ENCODE measurements around the gene SLC9A1.
A peak's percentile ranks its signal among the peaks of the same experiment; 100 is the strongest.
"Not testable (repeated sequence)": the region's sequence is repeated elsewhere in the genome, so short reads cannot be mapped to it uniquely, and the experiment has no call there.

Gene SLC9A1

GRCh38 chr1:27130798-27131197 is 24.1 kb downstream of the SLC9A1 start:
- no peak for DNase-seq

GRCh38 chr1:27129225-27129624 is 25.7 kb downstream of the SLC9A1 start:
- DNase-seq = no peak

DNA sequence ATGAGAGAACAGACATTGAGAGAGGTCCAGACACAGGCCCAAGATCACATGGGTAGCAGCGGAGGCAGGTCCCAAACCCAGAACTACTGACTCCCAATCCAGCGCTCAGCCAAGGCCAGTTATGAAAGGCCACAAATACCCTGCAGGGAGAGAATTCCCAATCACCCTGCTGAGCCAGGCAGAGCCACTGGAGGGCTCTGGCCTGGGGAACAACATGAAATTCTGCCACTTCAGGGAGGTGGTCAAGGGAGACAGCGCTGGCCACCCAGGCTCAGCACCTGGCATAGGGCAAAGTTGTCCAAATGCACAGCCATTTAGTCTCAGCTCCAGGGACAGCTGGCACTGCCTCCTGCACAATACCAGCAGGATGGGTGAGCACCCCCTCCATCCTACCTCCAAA is 27.5 kb downstream of the SLC9A1 start:
- DNase-seq = no peak

DNA sequence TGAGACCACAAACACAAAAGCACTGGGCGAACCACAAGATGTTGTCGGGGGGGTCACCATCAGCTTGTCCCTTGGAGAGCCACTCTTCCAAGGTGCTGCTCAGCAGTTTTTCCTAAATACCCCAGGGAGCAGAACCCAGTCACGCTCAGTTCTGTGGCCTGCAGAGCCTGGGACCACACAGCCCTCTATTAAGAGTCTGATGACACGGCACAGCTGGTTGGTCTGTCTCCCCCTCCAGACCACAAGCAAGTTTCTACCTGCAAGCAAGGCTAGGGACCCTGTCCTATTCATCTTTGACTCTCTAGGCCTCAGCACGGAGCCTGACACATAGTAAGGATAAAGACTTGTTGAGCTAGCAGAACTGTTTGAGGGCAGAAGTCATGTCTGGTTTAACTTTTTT is 28.5 kb downstream of the SLC9A1 start:
- DNase-seq = no peak

- DNase-seq = not testable (repeated sequence)
Measured at GRCh38 chr1:27125125-27125524, 29.8 kb downstream of the SLC9A1 start.

DNA sequence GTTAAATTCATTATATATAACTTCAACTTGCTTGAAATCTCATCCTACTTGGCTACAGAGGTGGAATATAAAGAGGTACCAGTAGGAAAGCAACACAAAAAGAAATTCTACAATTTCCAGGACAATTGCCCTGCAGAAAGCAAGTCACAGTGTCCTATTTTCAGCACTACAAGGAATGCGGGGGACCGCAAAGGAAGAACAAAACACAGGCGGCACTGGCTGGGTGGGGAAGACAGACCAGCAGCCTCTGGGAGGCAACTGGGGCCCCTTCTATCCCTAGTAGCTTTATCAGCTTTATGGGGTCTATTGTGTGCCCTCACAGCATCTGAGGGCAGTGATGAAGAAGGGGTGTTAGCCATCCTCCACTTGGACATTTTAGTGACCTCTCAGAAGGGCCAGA is 30.5 kb downstream of the SLC9A1 start:
- DNase-seq = no peak

GRCh38 chr1:27122652-27123051 is 32.3 kb downstream of the SLC9A1 start:
- peak; percentile 24 for DNase-seq

DNA sequence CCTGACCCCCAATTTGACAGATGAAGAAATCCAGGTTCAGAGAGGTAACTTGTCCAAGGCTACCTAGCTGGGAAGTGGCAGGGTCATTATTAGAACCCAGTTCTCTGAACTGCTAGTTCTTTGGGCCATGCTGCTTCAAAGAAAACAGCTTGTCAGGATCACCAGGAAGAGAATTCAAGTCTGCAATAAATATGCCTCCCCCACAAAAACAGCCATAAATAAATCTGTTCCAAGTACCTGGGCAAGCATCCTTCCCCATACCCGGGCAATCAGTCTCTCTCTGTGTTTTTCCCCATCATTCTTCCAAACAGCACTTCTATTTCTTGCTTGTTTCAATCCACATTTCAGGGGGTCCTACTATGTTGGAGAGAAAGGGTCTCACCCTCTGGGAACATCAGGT is 34.1 kb downstream of the SLC9A1 start:
- no peak for DNase-seq

- no peak for DNase-seq
Measured at GRCh38 chr1:27118440-27118689, 36.6 kb downstream of the SLC9A1 start.

DNA sequence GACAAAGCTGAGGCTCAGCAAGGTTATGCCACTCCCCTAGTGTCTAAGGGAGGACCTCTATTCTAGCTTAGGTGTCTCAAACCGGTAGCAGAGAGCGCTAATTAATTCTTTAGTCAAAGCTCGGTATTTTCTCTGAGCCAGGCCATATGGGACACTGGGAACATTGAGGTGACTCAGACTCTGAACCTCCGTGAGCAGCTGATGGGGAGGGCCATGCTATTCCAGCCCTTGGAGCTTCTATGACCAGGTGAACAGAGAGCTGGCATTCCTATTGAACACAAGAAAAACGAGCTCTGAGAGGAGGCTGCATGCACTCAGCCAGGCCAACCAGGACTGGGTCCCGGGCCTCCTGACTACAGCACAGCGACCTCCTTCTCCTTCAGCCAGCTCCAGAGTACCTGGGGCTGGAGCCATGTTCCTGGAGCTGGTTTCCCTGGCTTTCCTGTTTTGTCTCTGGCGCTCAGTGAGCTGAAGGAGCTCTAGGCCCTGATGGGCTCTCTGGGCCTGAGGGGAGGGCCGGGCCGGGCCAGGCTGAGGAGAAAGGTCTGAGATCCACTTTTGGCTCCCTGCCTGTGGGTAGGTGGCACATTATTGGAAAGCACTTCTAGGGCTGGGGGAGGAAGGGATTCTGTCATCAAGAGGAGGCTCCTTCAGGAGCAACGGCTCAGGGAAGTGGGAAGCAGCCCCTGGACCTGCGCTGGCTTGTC is 37.0 kb downstream of the SLC9A1 start:
- no peak for DNase-seq

- no peak for DNase-seq
Measured at GRCh38 chr1:27116697-27117096, 38.2 kb downstream of the SLC9A1 start.

DNA sequence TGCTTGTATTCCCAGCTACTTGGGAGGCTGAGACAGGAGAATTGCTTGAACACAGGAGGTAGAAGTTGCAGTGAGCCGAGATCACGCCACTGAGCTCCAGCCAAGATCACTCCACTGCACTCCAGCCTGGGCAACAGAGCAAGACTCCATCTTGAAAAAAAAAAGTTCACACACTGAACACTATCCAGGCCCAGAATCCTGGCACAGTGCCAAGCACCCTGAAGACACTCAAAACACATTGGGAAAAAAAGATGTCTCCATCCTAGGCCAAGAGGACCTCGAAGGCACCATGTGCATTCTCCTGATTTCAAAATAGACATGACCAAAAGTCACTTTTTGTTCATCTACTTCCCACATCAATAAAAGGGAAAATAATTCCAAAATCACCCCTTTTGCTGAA is 38.7 kb downstream of the SLC9A1 start:
- no peak for DNase-seq

DNA sequence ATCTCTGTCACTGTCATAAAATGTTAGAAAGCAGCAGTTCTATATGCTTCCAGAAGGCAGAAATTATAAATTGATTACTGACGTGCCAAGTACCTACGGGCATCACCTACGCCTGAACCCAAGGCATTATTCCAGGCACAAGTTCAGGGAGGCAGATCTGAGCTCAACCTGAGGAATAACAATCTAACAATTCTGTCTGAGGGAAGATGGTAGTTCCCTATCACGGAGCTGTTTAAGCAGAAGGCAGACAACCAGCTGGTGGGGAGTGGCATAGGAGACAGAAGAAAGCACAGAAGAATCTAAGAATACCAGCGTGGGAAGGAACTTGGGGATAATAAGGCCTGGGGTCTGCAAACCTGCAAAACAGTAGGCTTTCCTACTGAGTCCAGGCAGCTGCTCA is 40.4 kb downstream of the SLC9A1 start:
- no peak for DNase-seq

DNA sequence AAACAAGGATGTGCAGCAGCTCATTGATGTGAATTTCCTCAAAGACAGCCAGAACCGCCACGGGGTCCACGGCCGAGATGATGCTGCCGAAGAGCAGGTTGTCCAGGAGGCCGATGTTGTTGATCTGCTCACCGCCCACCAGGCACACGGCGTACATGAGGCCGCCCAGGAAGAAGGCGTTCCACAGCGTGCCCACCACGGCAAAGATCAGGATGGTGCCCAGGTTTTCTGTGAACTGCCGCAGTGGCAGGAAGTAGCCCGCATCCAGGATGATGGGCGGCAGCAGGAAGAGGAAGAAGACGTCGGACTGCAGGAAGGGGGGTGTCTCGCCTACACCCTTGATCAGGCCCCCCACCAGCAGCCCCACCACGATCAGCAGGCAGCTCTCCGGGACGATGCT is 41.1 kb downstream of the SLC9A1 start:
- DNase-seq = no peak

GRCh38 chr1:27111626-27112573 is 43.0 kb downstream of the SLC9A1 start:
- DNase-seq = no peak

- DNase-seq = no peak
Measured at GRCh38 chr1:27109103-27109822, 45.7 kb downstream of the SLC9A1 start.

DNA sequence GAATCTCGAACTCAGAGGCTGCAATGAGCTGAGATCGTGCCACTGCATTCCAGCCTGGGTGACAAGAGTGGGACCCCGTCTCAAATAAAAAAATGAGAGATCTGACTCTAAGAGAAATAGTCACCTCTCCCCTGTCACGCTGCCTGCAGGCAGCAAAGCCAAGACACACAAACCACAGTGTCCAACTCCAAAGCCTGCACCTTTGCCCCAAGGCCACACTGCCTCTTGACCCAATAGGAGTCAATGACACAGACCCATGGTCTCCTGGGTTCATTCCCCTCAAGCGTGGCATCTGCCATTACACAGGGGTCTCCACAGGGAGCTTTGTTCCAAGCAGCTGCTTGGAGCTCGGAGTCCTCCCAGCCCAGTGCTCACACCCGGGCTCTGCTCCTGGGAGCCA is 46.3 kb downstream of the SLC9A1 start:
- no peak for DNase-seq

GRCh38 chr1:27106561-27107323 is 48.2 kb downstream of the SLC9A1 start:
- DNase-seq = no peak

- no peak for DNase-seq
Measured at GRCh38 chr1:27105018-27105417, 49.9 kb downstream of the SLC9A1 start.

- no peak for DNase-seq
Measured at GRCh38 chr1:27103498-27103897, 51.4 kb downstream of the SLC9A1 start.

- no peak for DNase-seq
Measured at GRCh38 chr1:27102707-27103468, 52.0 kb downstream of the SLC9A1 start.

- DNase-seq = no peak
Measured at GRCh38 chr1:27102134-27102706, 52.7 kb downstream of the SLC9A1 start.

All from SHP77 treated with DMSO at 0.1 percent for 48 hours (cell line).